GM19372 (cell line): ENCODE measurements around the gene RAB8A.
A peak's percentile ranks its signal among the peaks of the same experiment; 100 is the strongest.

Experiments
- ATAC-seq: cut with Tn5 transposase; IDR thresholded peaks from one replicate; pipeline ENCODE4 v1.9.1; 2021; ENCODE audit warnings: mild to moderate bottlenecking, low read depth, moderate library complexity; ENCODE audit not compliant: unreplicated experiment

Gene RAB8A

DNA sequence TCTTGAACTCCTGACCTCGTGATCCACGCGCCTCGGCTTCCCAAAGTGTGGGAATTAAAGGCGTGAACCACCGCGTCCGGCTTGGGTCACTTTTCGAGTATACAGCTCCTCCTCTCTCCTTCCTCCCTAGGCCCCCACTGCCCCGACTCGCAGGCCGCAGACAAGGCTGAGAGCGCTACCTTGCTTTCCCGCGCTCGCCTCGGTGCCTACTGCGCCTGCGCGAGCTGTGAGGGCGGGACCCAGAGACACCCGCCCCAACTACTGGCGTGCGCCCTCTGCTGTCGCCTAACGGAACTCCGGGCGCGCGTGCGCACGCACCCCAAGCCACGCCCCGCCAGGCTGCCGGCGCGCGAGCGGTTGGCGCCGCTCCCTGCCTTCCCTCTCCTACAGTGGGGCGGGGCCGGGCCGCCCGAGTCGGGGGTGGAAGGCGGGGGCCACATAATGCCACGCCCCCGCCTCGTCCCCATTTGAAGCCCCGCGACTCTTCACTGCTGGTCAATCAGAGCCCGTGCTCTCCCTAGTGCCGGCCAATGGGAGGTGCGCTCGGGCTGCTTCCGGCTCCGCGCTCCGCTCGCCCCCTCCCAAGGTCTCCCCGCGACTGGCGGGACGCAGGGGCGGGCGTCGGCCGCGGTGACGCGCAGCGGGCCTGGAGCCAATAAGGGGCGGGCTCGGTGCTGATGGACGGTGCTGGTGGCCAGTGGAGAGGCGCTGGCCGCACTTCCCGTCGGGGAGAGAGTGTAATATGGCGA is at the start of gene RAB8A:
RAB8A (plus strand) TSS at position 730 of the 749 bp plus-strand sequence; CDS start at position 743, 13 bp downstream.
- ATAC-seq, result peak; percentile 84

DNA sequence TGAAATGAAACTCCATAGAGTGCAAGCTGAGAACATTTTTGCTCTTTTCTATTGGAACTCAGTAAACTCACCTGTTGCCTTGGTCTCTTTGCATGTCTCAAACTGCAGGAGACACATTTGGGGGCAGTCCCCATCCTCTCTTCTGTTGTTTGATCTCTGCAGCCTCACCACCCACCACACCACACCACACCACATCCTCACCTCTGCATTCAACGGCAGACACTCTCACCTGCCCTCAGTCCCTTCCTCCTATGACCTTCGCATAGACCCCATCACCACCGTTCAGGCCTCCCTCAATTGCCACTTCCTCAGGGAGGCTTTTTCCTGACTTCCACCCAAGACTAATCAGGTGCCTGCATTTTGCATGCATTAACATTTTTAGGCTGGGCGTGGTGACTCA is 49.7 kb upstream of the RAB8A start:
- no peak for ATAC-seq

DNA sequence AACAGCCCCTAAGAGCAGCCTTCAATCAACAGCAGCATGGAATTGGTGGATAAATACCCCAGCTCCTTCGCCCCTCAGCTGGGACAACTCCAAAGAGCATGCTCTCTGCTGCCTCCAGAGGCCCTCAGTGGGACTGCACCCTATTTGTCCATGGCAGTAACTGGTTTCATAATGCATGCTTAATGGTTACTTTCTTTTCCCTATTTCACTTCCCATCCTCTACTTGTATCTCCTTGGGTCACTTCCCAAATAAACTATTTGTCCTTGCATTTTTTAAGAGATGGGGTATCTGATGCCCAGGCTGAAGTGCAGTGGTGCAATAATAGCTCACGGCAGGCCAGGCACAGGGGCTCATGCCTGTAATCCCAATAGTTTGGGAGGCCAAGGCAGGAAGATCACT is 48.9 kb upstream of the RAB8A start:
- ATAC-seq, result no peak

DNA sequence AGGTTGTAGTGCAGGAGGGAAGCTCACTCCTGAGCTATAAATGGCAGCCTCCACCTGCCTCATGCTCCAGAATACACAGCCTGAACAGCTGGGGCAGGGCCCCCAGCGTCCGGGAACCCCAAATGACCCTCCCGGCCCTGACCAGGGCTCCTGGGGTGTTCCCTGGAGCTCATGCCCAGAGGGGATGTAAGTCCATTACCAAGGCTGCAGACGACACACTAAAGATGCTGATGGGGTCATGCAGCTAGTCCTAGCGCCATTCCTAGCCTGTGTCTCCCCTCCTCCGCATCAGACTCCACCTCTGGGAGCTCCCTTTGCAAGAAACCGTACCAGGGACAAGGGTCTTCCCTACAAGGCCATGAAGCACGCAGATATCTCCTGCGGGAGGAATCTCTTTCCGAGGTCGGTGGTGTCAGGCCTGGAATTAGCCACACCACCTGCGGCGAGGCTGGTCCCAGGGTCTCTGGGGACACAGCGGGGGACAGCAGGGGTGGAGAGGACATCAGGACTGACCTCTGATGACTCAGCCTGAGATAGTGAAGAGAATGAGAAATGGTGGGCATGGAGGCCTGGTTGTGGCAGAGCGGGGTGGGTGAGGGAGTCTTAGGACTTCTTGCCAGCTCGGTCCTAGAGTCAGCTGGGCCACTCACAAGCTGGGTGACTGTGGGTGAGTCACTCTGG is 47.3 kb upstream of the RAB8A start:
- no peak for ATAC-seq

DNA sequence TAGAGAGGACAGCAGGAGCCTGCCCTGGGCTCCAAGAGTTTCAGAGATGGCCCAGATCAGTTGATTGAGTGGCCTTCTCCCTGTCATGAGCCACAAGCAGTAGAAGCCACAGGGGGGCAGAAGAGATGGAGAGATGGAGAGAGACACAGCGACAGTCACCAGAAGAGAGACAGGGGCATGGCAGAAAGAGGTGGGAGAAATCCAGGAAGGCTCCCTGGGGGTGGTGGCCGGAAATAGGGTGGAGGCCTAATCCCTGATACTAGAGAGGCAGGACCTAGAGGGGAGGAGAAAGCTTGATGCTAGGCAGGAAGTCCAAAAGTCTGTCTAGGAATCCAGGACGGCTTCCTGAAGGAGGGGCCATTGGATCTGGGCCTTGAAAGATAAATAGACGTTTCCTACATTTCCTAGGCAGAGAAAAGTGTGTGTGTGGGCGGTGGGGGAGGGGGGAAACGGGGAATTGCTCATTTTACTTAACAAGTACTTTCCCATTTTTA is 45.0 kb upstream of the RAB8A start:
- ATAC-seq, result no peak

DNA sequence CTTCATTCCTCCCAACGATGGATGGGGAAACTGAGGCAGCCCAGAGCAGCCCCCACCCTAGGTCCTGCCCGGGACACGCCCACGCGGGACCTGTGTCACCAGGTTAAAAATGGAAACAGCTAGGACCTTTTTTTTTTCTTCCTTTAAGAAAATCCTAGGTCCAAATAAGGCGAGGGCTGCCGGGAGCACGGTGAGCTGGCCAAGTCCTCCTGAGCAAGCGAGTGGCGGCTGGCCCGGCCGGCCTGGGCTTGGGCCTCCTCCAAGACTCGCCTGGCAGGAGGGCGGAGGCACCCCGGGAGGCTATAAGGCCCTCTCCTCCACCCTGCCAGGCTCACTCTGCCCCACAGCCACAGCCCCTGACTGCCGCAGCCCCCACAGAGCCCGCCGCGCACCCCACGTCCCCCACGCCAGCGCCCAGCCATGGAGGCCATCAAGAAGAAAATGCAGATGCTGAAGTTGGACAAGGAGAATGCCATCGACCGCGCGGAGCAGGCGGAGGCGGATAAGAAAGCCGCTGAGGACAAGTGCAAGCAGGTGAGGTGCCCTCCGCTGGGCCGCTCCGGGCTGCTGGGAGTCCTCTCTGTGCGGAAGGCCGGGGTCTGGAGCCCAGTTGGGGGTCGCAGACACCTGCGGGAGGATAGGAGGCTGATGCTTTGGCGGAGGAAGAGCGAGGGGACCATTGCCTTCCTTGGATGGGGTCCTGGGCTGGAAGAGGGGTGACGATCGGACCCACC is 44.3 kb upstream of the RAB8A start:
- ATAC-seq, result no peak

DNA sequence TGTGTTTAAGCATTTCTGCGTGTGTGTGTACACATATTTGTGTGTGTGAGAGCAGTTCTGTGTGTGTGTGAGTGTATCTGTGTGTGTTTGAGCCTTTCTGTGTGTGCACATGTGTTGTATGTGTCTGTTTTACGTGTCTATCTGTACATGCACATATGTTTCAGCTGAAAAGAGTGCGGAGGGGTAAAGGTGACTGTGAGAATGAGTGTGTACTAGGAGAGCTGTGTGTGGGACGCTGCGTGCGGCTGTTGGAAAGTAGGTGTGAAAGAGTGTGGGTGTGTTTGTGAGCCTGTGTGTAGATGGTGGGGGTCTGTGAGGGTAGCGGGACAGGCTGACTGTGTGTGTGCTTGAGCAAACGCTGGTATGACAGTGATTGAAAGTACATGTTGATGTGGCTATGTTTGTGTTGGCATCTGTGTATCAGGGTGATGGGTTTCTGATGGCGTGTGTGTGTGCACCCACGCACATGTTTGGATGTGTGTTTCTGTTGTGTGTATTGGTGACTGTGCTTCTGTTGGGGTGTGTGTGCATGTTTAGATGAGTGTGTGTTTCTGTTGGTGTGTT is 42.9 kb upstream of the RAB8A start:
- no peak for ATAC-seq

DNA sequence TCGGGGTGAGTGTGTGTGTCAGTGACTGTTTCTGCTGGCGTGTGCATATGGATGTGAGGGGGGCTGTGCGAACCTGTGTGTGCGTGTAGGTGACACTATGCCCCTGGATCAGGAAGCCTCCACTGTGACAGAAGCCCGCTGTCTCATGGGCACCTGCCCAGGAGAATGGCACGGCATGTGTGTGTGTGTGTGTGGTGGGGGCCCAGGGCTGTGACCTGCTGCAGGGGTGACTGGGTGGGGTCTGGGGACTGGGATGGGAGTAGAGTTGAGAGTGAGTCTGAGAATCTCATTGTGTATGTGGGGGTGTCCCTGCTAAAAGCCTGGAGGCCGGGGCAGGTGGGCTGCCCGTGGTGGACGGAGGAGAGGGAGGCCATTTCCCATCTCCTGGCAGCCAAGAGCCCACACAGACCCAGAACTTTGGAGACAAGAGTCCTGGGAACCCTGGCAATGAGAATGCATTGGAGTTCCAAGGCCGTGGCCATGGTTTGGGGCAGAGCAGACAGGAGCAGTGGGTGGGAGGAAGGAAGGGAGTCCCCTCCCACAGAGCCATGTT is 41.8 kb upstream of the RAB8A start:
- no peak for ATAC-seq

DNA sequence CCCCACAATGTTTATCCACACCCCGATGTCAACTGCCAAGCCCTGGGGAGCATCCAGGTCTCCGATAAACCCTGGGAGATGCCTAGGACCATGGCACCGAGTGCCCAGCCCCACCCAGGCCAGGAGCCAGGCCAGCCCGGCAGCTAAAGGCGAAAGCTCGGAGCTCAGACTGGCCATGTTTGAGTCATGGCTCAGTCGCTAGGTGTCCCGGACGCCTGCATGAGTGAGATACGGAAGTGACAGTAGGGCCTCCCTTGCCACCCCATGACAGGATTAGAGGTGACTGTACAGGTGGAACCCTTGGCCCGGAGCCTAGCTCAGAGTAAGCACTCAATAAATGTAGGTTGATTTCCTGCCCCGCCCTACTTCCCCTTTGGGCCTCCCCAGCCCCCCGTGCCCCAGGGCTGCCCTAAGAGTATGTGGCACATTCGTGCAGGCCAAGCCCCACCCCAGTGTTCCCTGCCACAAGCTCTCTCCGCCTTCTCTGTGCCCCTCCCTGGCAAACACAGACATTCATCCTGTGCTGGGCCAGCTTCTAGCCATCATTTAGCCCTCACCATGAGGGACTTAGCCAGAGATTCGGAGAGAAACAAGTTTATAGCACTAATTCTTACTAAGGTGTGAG is 41.2 kb upstream of the RAB8A start:
- no peak for ATAC-seq

DNA sequence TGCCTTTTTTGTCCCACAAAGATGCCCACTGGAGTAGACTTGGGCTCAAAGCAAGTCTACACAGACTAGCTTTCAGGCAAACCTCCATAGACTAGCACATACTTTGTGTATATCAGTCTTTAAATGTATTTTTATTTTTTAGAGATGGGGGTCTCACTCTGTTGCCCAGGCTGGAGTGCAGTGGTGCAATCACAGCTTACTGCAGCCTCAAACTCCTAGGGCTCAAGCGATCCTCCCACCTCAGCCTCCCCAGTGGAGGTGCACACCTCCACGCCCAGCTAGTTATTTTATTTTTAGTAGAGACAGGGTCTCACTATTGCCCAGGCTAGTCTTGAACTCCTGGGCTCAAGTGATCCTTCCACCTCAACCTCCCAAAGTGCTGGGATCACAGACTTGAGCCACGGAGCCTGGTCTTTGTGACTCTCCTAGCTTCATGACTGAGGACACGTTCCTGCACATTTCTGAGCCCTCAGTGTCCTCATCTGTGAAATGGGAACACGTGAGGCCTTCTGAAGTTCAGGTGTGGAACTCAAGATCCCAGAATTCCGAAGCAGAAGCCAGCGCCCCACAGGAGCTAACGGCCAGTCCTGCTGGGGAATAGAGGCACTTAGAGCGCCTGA is 40.5 kb upstream of the RAB8A start:
- no peak for ATAC-seq

DNA sequence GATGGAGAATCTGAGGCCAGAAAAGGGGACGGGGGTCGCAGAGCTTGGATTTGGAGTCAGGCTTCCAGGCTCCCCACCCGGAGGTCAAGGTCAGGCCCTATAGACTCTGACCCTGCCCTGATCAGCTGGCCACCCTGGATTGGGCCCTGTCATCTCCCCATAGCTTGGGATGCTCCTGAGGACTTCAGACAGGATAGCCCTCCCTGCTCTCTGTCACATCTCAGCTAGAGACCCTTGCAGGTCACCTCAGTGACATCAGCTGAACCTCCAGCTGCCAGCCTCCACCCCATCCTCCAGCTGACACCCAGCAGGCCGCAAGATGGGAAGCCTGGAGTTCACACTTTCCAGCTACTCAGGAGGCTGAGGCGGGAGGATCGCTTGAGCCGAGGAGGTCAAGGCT is 38.2 kb upstream of the RAB8A start:
- ATAC-seq, result no peak

DNA sequence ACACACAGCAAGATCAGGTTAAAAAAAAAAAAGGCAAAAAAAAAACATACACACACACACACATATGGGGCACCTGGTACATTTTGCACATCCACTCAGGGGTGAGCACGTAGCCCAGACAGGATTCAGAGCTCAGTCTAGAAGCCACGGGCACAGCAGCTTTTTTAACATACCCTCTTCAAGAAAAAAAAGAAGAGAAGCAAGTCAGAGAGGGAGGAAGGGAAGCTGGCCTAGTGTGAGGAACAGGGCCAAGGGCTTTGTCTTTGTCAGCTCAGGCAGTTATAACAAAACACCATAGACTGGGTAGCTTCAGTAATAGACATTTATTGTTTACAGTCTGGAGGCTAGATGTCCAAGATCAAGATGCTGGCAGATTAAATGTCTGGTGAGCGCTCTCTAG is 37.7 kb upstream of the RAB8A start:
- ATAC-seq, result no peak

DNA sequence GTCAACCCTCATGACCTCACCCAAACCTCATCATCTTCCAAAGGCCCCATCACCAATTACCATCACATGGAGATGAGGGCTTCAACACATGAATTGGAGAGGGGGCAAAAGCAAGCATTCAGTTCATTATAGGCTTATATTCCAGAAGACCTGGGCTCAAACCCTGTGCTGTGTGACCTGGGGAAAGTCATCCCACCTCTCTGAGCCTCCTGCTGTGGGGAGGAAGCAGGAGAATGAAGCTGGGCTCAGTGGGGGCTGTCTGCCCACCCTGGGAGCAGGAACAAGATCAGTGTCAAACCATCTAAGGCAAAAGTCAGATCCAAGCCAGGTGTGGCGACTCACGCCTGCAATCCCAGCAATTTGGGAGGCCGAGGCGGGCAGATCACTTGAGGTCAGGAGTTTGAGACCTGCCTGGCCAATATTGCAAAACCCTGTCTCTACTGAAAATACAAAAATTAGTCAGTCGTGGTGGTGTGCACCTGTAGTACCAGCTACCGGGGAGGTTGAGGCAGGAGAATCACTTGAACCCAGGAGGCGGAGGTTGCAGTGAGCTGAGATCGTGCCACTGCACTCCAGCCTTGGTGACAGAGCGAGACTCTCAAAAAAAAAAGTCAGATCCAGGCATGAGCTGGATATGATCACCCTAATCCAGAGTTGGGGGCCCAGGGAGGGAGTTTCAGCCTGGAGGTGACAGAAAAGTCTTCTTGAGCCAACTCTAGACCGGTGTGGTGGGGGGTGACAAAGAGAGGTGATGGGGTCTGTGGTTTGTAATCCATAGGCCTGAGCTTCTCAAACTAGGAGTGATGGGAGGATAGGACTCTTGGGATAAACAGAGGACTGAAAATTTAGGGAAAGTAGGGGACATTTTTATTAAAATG is 37.0 kb upstream of the RAB8A start:
- ATAC-seq, result no peak

DNA sequence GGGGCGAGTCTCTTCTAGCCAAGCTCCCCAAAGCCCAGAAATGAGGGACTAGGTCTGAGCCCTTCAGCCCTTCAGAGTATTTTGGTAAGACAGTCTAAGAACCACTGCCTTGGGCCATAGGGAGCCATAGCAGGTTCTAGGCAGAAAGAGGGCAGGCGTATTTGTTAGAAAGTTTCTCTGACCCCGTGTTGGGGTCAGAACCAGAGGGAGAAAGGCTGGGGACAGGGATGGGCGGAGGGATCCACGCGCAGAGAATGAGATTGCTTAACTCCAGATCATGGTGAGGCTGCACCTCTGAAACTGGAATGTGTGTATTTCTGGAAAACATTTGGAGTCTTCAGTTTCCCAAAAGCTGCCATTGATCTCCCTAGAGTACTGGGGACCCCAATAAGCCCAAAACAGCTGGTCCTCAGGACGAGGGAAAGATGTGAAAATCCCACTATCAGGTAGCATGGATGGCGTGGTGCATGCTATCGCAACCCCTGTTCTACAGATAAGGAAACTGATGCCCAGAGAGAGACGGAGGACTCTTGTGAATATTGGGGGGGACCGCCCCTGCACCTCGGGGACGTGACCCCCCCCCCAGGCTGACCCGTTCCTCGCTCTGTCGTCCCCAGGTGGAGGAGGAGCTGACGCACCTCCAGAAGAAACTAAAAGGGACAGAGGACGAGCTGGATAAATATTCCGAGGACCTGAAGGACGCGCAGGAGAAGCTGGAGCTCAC is 36.1 kb upstream of the RAB8A start:
- no peak for ATAC-seq

DNA sequence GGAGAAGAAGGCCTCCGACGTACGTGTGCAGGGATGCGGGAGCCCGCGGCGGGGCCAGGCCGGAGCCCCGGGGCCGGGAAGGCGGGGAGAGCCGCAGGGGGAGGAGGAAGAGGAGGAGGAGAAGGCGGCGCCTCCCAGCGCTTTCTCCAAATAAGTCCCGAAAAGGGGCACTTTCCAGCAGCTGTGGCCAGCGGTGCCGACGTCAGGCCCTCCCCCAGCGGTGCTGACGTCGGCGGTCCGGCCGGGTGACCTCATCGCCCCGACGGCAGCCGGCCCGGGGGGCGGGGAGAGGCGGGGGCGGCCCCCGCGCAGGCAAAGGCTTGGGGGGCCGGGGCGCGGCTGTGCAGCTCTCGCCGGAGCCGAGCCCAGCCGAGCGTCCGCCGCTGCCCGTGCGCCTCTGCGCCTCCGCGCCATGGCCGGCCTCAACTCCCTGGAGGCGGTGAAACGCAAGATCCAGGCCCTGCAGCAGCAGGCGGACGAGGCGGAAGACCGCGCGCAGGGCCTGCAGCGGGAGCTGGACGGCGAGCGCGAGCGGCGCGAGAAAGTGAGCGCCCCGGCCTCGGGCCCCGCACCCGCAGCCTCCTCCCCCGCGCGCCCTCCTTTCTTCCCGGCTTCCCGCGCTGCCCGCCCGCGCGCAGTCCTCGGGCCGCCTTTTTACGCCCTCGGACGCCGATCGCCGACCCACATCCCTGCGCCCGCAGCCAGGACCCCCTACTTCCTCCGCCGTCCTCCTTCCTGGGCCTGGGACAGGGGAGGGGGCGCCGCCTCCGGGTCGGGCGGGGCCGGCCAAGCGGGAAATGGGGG is 35.3 kb upstream of the RAB8A start, which contains the start of gene TPM4:
TPM4 (plus strand) TSS at position 342 of the 804 bp plus-strand sequence; CDS start at position 413, 71 bp downstream.
- ATAC-seq, result peak; percentile 63

DNA sequence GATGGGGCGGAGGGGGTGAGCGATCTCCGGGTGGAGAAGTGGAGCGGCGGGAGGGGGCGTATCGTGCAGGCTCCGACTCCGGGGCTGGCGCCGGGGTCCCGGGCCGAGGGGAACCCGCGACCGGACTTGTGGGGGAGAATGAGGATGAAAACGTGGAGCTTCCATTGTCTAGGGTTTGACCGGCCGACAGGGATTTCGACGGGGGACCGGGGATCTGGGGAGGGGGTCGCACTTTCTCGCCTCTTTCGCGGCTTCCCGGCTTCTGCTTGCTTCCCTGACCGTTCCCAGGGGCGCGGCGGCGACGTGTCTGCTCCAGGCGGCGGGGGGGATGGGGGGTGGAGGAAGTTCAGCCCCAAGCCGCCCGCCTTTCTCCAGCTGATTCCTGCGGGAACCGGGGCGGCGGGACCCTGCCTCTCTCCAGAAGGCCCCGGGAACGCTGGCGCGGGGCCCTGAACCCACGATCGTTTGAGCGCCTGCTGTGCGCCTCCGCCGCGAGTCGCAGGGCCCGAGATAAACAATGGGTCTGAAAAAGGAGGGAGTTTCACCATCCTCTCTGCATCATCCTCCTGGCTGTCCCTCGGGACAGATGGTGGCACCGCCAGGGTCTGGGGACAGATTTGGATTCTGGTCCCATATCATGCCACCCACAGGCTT is 34.6 kb upstream of the RAB8A start:
- no peak for ATAC-seq
